Brain microvascular endothelial cell (primary cell): ENCODE data around the gene SCN10A.

ENCODE experiments used
- DNase-seq: peaks from one replicate; pipeline ENCODE4 v3.0.0-alpha.2; 2020
- H3K27ac ChIP-seq: fragments of 250-450 bp; sonication (Bioruptor Pico); 2 replicates; pipeline ENCODE4 v1.5.1; 2020; ENCODE audit warnings: mild to moderate bottlenecking, moderate library complexity
- H3K27me3 ChIP-seq: fragments of 250-450 bp; sonication (Bioruptor Pico); replicated peaks from 2 replicates; pipeline ENCODE4 v1.5.1; 2020; ENCODE audit warnings: mild to moderate bottlenecking
- H3K36me3 ChIP-seq: fragments of 250-450 bp; sonication (Bioruptor Pico); replicated peaks from 2 replicates; pipeline ENCODE4 v1.5.1; 2020; ENCODE audit warnings: mild to moderate bottlenecking
- H3K4me3 ChIP-seq: 2 replicates; pipeline ENCODE4 v1.5.1; 2011; ENCODE audit warnings: low read depth, mild to moderate bottlenecking, control low read depth, low read length, moderate library complexity
- in situ Hi-C: cut with HindIII; loops from 2 replicates; pipeline ENCODE4 v1.10.0; 2017; ENCODE audit warnings: low sequenced_read_pairs, low pct_ligation_motif_present
- TF ChIP-seq, protein P1 (sequence below): IDR thresholded peaks from 2 replicates; pipeline ENCODE4 v1.5.1; 2011; ENCODE audit warnings: low read depth, mild to moderate bottlenecking, moderate library complexity, low read length, control low read depth, inconsistent platforms; ENCODE audit errors: missing control alignments

SCN10A gene

DNA sequence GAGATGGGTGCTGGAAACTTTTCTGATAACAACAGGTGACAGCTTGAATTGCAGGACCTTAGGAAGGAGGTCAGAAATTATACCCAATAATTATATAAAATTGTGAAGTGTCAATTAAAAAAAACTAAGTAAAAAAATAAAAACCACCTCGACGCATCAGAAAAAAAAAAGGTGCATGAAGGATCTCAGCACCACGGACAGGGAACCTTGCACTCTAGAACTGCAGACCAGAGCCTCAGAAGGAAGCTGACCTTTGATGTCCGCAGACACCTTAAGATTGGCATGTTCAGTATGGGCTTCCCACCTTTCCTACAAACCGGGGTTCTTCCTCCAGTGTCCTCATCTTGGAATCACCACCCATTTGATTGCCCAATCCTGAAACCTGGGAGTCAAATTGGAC lies 60.9 kb downstream of the SCN10A start:
- H3K4me3 ChIP-seq, result no peak overlapping the region
- no peak overlapping the region for H3K27ac ChIP-seq
- H3K36me3 ChIP-seq, result no peaks in the 10 kb centered on the region
- in situ Hi-C loops, result no loop called here
- TF ChIP-seq, protein P1, sequence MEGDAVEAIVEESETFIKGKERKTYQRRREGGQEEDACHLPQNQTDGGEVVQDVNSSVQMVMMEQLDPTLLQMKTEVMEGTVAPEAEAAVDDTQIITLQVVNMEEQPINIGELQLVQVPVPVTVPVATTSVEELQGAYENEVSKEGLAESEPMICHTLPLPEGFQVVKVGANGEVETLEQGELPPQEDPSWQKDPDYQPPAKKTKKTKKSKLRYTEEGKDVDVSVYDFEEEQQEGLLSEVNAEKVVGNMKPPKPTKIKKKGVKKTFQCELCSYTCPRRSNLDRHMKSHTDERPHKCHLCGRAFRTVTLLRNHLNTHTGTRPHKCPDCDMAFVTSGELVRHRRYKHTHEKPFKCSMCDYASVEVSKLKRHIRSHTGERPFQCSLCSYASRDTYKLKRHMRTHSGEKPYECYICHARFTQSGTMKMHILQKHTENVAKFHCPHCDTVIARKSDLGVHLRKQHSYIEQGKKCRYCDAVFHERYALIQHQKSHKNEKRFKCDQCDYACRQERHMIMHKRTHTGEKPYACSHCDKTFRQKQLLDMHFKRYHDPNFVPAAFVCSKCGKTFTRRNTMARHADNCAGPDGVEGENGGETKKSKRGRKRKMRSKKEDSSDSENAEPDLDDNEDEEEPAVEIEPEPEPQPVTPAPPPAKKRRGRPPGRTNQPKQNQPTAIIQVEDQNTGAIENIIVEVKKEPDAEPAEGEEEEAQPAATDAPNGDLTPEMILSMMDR, result no peak
- peak; percentile 11 for DNase-seq
- H3K27me3 ChIP-seq, result no peaks in the 10 kb centered on the region

DNA sequence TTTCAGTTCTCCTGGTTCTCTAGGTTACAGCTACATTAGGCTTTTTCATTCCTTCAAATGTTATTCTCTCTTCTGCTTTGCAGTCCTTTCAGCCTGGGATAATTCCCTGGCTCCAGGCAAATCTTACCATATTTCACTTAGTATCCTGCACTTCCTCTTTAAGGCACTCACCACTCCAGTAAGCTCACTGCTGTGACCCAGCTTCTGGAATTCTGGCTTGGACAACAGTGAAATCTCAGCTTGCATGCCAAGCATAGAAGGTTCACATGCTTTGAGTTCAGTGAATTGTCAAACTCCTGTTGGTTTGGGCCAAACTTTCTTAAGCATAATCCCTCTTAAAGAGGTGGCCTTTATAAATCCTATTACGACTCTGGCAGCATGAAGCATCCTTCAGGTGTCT lies 69.4 kb downstream of the SCN10A start:
- peaks cover 2% of the 10 kb centered on the region for H3K27me3 ChIP-seq

DNA sequence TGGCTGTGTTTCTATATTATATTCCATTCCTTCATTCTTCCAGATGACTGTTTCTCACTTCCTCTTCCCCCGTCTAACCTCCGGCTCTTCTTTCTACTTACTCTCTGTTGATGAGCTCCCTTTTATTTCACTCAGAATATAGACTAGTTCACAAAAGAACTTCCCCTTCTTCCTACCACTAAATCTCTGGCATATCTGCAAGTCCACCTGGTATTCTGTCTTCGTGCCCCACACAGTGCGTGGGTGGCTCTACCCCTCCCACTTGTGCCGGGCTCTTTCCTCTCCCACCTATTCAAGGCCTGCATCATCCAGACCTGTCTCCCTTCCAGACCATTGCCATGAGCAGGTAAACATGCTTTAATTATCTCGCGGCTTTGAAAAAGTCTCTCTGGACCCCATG lies 73.0 kb downstream of the SCN10A start:
- H3K4me3 ChIP-seq, result no peak overlapping the region
- no peaks in the 10 kb centered on the region for H3K36me3 ChIP-seq
- peaks cover 2% of the 10 kb centered on the region for H3K27me3 ChIP-seq
- TF ChIP-seq, protein P1, result no peak
- in situ Hi-C loops, result no loop called here
- no peak overlapping the region for H3K27ac ChIP-seq
- no peak for DNase-seq

More for the DNA sequence above, 69.4 kb downstream of the SCN10A start:
- no peak overlapping the region for H3K4me3 ChIP-seq
- TF ChIP-seq, protein P1, result no peak
- in situ Hi-C loops, result no loop called here
- DNase-seq, result no peak
- no peaks in the 10 kb centered on the region for H3K36me3 ChIP-seq
- no peak overlapping the region for H3K27ac ChIP-seq

DNA sequence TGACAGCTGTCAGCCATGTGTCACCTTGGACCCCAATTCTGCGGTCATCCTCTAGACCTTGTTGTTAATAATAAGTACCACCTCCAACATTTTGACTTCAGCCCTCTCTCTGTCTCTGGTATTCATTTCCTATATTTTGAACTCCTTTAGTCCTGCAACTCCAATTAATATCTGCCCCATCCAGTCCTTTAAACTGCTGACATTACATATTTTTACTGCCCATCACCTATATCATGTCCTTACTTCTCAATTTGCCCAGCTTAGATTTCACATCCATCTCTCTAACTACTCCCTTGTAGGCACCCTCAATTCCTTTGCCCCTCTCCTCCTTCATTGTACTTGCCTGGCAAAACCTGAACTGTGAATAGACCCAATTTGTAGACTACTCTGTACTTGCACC lies 73.5 kb downstream of the SCN10A start:
- TF ChIP-seq, protein P1, result no peak
- in situ Hi-C loops, result no loop called here

DNA sequence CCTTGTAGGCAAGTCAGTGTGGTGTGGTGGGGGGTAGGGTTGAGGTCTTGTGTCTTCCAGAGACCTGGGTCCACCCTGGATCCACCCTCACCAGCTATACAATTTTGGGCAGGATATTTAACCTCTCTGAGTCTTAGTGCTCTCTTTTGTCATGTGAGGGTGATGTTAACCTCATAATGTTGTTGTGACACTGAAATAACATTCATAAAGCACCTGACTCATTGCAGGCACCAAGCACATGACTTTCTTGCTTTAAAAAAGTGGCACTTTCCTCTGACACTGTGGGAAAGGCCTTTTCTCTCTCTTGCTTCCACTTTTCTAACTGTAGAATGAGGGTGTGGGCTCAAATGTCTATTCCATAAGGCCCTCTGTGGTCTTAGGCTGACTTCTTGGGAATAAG lies 75.5 kb downstream of the SCN10A start:
- H3K36me3 ChIP-seq, result no peaks in the 10 kb centered on the region
- TF ChIP-seq, protein P1, result no peak
- H3K27ac ChIP-seq, result no peak overlapping the region
- in situ Hi-C loops, result no loop called here
- H3K4me3 ChIP-seq, result no peak overlapping the region
- DNase-seq, result no peak
- H3K27me3 ChIP-seq, result peaks cover 2% of the 10 kb centered on the region

More for the DNA sequence above, 73.5 kb downstream of the SCN10A start:
- peaks cover 2% of the 10 kb centered on the region for H3K27me3 ChIP-seq
- no peak overlapping the region for H3K27ac ChIP-seq
- DNase-seq, result no peak
- no peaks in the 10 kb centered on the region for H3K36me3 ChIP-seq
- H3K4me3 ChIP-seq, result no peak overlapping the region

DNA sequence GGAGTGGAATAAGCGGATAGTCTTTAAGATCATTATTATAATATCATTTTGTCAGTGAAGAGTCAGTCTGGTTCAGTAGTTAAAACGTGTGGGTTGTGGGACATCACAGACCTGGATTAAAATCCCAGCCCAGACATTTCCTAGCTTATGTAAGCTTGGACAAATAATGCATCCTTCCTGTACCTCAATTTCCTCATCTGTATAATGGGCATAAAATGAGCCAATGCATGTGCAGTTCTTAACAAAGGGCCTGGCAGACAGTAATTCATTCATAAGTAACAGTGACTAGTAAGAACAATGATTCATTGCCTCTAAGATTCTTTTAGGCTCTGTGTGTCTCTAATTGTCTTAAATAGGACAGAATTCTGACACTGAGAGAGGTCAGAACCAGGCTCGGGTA lies 76.1 kb downstream of the SCN10A start:
- H3K4me3 ChIP-seq, result no peak overlapping the region
- DNase-seq, result no peak
- H3K27me3 ChIP-seq, result peaks cover 2% of the 10 kb centered on the region
- TF ChIP-seq, protein P1, result no peak
- no peaks in the 10 kb centered on the region for H3K36me3 ChIP-seq
- in situ Hi-C loops, result no loop called here
- H3K27ac ChIP-seq, result no peak overlapping the region
